Astrocyte (in vitro differentiated cells and primary cell): ENCODE measurements around the gene HNF1A. TPM values are rescaled to one million over a fixed set of nuclear protein-coding genes. Genes with fewer than 3 reads are reported as not detected.

Experiments
- DNase-seq: peaks from one replicate; pipeline ENCODE4 v3.0.0-alpha.2; 2010; ENCODE audit warnings: low read depth
- FAIRE-seq: peaks from 2 replicates; lab custom pipeline; 2011; peaks lifted over from hg19 to GRCh38; lab: Jason Lieb, UNC
- H2AFZ ChIP-seq: 2 replicates; pipeline ENCODE4 v1.6.0; 2012; ENCODE audit warnings: low read depth, low read length, inconsistent platforms
- H3K27ac ChIP-seq: 2 replicates; pipeline ENCODE4 v1.5.1; 2011; ENCODE audit warnings: low read depth, low read length, inconsistent platforms
- H3K27me3 ChIP-seq: 2 replicates; pipeline ENCODE4 v1.6.0; 2011; ENCODE audit warnings: low read length, inconsistent platforms; ENCODE audit not compliant: insufficient read depth
- H3K36me3 ChIP-seq: 2 replicates; pipeline ENCODE4 v1.5.1; 2011; ENCODE audit warnings: low read length, inconsistent platforms; ENCODE audit not compliant: insufficient read depth
- H3K4me1 ChIP-seq: 2 replicates; pipeline ENCODE4 v1.5.1; 2011; ENCODE audit warnings: low read length, inconsistent platforms; ENCODE audit not compliant: insufficient read depth
- H3K4me2 ChIP-seq: 2 replicates; pipeline ENCODE4 v1.6.0; 2012; ENCODE audit warnings: low read length, inconsistent platforms
- H3K4me3 ChIP-seq: 2 replicates; pipeline ENCODE4 v1.5.1; 2011; ENCODE audit warnings: low read depth, mild to moderate bottlenecking, low read length, inconsistent platforms; ENCODE audit not compliant: insufficient read depth
- H3K79me2 ChIP-seq: 2 replicates; pipeline ENCODE4 v1.6.0; 2012; ENCODE audit warnings: mild to moderate bottlenecking, low read length, inconsistent platforms; ENCODE audit not compliant: insufficient read depth
- H3K9ac ChIP-seq: 2 replicates; pipeline ENCODE4 v1.6.0; 2012; ENCODE audit warnings: mild to moderate bottlenecking, low read length, inconsistent platforms
- H3K9me3 ChIP-seq: 2 replicates; pipeline ENCODE4 v1.5.1; 2012; ENCODE audit warnings: low read depth, mild to moderate bottlenecking, low read length, inconsistent platforms; ENCODE audit not compliant: insufficient read depth
- H4K20me1 ChIP-seq: 2 replicates; pipeline ENCODE4 v1.6.0; 2012; ENCODE audit warnings: low read length, inconsistent platforms; ENCODE audit not compliant: insufficient read depth
- H3K27ac Mint-ChIP-seq: one replicate; pipeline ENCODE4 v1.8.0; 2021; ENCODE audit warnings: mild to moderate bottlenecking, mixed read lengths; ENCODE audit not compliant: unreplicated experiment
- H3K27me3 Mint-ChIP-seq: one replicate; pipeline ENCODE4 v1.8.0; 2021; ENCODE audit warnings: low read depth, mixed read lengths; ENCODE audit not compliant: unreplicated experiment
- H3K36me3 Mint-ChIP-seq: one replicate; pipeline ENCODE4 v1.8.0; 2021; ENCODE audit warnings: low read depth, mixed read lengths; ENCODE audit not compliant: unreplicated experiment
- H3K4me1 Mint-ChIP-seq: one replicate; pipeline ENCODE4 v1.8.0; 2021; ENCODE audit warnings: low read depth, mixed read lengths; ENCODE audit not compliant: unreplicated experiment
- H3K4me3 Mint-ChIP-seq: one replicate; pipeline ENCODE4 v1.8.0; 2021; ENCODE audit warnings: mild to moderate bottlenecking, moderate library complexity, mixed read lengths; ENCODE audit not compliant: unreplicated experiment
- H3K9me3 Mint-ChIP-seq: one replicate; pipeline ENCODE4 v1.8.0; 2021; ENCODE audit warnings: mild to moderate bottlenecking, mixed read lengths; ENCODE audit not compliant: unreplicated experiment
- CTCF ChIP-seq: IDR thresholded peaks from 2 replicates; pipeline ENCODE4 v1.5.1; 2011; ENCODE audit warnings: low read depth, mild to moderate bottlenecking, inconsistent platforms, low read length, moderate library complexity; ENCODE audit not compliant: insufficient read depth
- EZH2 ChIP-seq: IDR thresholded peaks from 2 replicates; pipeline ENCODE4 v1.6.1; 2012; ENCODE audit warnings: mild to moderate bottlenecking, low read length, inconsistent platforms; ENCODE audit not compliant: insufficient read depth
- total RNA-seq: library from RNA; stranded (reverse); gene quantifications from 2 replicates; pipeline ENCODE4 v1.2.1, GENCODE V29; 2021

HNF1A gene
- total RNA-seq, 1 donor from 2014 or later = not detected

- H3K27ac Mint-ChIP-seq = no peak overlapping the region
Observed at GRCh38 chr12:120988658-120989057, 10.3 kb downstream of the HNF1A start.

GRCh38 chr12:120989687-120990086 lies 11.3 kb downstream of the HNF1A start:
- Histone ChIP-seq H3K9me3 (no peaks in the 10 kb centered on the region), H3K4me2 (no peak overlapping the region), H3K27ac (no peak overlapping the region), H3K79me2 (no peaks in the 10 kb centered on the region), H3K9ac (no peak overlapping the region), H3K4me3 (no peak overlapping the region), H2AFZ (no peak overlapping the region), H3K36me3 (no peaks in the 10 kb centered on the region), H3K27me3 (peaks cover 15% of the 10 kb centered on the region), H3K4me1 (no peaks in the 10 kb centered on the region), H4K20me1 (no peaks in the 10 kb centered on the region)
- Mint-ChIP-seq H3K9me3 (peaks cover 4% of the 10 kb centered on the region), H3K4me1 (no peaks in the 10 kb centered on the region), H3K4me3 (peak overlapping the region; percentile 45), H3K27me3 (peaks cover 28% of the 10 kb centered on the region), H3K36me3 (no peaks in the 10 kb centered on the region), H3K27ac (no peak overlapping the region)
- FAIRE-seq (no peak), DNase-seq (no peak)
- TF ChIP-seq CTCF = no peak
- TF ChIP-seq EZH2 = no peak

More at GRCh38 chr12:120988658-120989057, 10.3 kb downstream of the HNF1A start:
- no peak overlapping the region for H3K9ac ChIP-seq
- no peak for FAIRE-seq
- no peak for DNase-seq
- no peaks in the 10 kb centered on the region for H3K36me3 Mint-ChIP-seq
- H3K9me3 Mint-ChIP-seq = peaks cover 4% of the 10 kb centered on the region
- peaks cover 13% of the 10 kb centered on the region for H3K27me3 ChIP-seq
- H3K4me2 ChIP-seq = no peak overlapping the region
- H3K4me1 ChIP-seq = no peaks in the 10 kb centered on the region
- TF ChIP-seq EZH2 = no peak
- TF ChIP-seq CTCF = no peak
- H4K20me1 ChIP-seq = no peaks in the 10 kb centered on the region
- H2AFZ ChIP-seq = no peak overlapping the region
- H3K27ac ChIP-seq = no peak overlapping the region
- H3K4me1 Mint-ChIP-seq = no peaks in the 10 kb centered on the region
- H3K4me3 Mint-ChIP-seq = no peak overlapping the region
- H3K9me3 ChIP-seq = no peaks in the 10 kb centered on the region
- no peaks in the 10 kb centered on the region for H3K36me3 ChIP-seq
- peaks cover 23% of the 10 kb centered on the region for H3K27me3 Mint-ChIP-seq
- H3K79me2 ChIP-seq = no peaks in the 10 kb centered on the region
- no peak overlapping the region for H3K4me3 ChIP-seq

- Mint-ChIP-seq H3K4me3 (no peak overlapping the region), H3K36me3 (no peaks in the 10 kb centered on the region), H3K9me3 (peaks cover 10% of the 10 kb centered on the region), H3K4me1 (no peaks in the 10 kb centered on the region), H3K27ac (no peak overlapping the region), H3K27me3 (peaks cover 37% of the 10 kb centered on the region)
- Histone ChIP-seq H4K20me1 (no peaks in the 10 kb centered on the region), H3K27me3 (peaks cover 15% of the 10 kb centered on the region), H2AFZ (no peak overlapping the region), H3K36me3 (no peaks in the 10 kb centered on the region), H3K4me2 (no peak overlapping the region), H3K4me1 (no peaks in the 10 kb centered on the region), H3K9ac (no peak overlapping the region), H3K9me3 (no peaks in the 10 kb centered on the region), H3K4me3 (no peak overlapping the region), H3K27ac (no peak overlapping the region), H3K79me2 (no peaks in the 10 kb centered on the region)
- FAIRE-seq (no peak), DNase-seq (no peak)
- no peak for TF ChIP-seq EZH2
- TF ChIP-seq CTCF = no peak
Observed at GRCh38 chr12:120990487-120991055, 12.2 kb downstream of the HNF1A start.
